AG04449 (cell line): ENCODE data around the gene GGCX.

Experiments used
- CTCF ChIA-PET: fragments of 350-600 bp; formaldehyde crosslinking; extraction: SDS; loops from one replicate; lab custom pipeline; 2021; ENCODE audit warnings: antibody characterized with exemption; lab: Yijun Ruan, JAX
- POLR2A ChIA-PET: fragments of 400-600, 350-600 bp; formaldehyde crosslinking; extraction: SDS; loops from one replicate; lab custom pipeline; 2020; ENCODE audit warnings: antibody characterized with exemption, inconsistent platforms; lab: Yijun Ruan, JAX
- DNase-seq: peaks from one replicate; pipeline ENCODE4 v3.0.0-alpha.2; 2010; ENCODE audit warnings: low read depth, low spot score
- H3K4me3 ChIP-seq: 2 replicates; pipeline ENCODE4 v1.5.1; 2011; ENCODE audit warnings: low read depth, mild to moderate bottlenecking, control low read depth, low read length
- CTCF ChIP-seq: IDR thresholded peaks from one replicate; pipeline ENCODE4 v1.5.1; 2011; ENCODE audit warnings: mild to moderate bottlenecking, moderate library complexity, low read length, control low read depth, inconsistent platforms; ENCODE audit not compliant: insufficient read depth; ENCODE audit errors: missing control alignments

The GGCX gene

GRCh38 chr2:85598594-85599340, 37.5 kb upstream of the GGCX start:
- ChIA-PET CTCF (no interaction called here), POLR2A (interaction anchor here (1.3 kb wide), 1 partner anchor 13 kb away, joined by 3 read pairs; no protein-coding TSS in a partner anchor)
- TF ChIP-seq CTCF: no peak
- H3K4me3 ChIP-seq: no peak overlapping the region
- no peak for DNase-seq

DNA sequence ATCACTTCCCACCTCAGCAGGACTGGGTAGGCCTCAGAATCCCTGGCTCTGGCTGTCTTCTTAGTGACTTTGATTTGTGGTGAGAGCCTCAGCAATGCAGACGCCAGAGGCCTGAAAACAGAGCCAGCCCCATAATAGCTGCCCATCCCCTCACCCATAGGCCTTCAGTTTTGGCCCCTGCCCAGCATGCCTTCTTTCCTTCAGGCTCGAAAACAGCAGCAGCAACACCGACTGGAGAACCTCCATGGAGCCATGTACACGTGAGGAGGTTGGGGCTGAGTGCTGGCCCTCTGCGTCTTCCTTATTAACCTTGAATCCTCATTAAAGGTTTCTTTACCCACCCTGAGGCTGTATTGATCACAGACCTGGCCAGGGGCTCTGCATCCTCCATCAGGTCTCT, 35.9 kb upstream of the GGCX start:
- H3K4me3 ChIP-seq: peak overlapping the region; percentile 100; the same call in 1 of the 2 replicates
- TF ChIP-seq CTCF: no peak
- CTCF ChIA-PET: interaction anchor here (1.1 to 2.4 kb wide), 2 partner anchors 8 to 34 kb away, joined by 3 to 11 read pairs; no protein-coding TSS in a partner anchor

GRCh38 chr2:85596486-85597143, 35.3 kb upstream of the GGCX start:
- POLR2A ChIA-PET: interaction anchor here (2.1 to 3.0 kb wide), 2 partner anchors 9 to 57 kb away, joined by 11 to 25 read pairs; partner anchors contain the start of gene MAT2A
- no peak for TF ChIP-seq CTCF
- CTCF ChIA-PET: interaction anchor here (1.0 to 2.7 kb wide), 5 partner anchors 9 to 175 kb away, joined by 3 to 11 read pairs (median 6); no protein-coding TSS in a partner anchor
- H3K4me3 ChIP-seq: peak overlapping the region; percentile 100
- DNase-seq: no peak

More for the DNA sequence above, 35.9 kb upstream of the GGCX start:
- no peak for DNase-seq
- POLR2A ChIA-PET: interaction anchor here (3.0 kb wide), 1 partner anchor 58 kb away, joined by 25 read pairs; the partner anchor contains the start of gene MAT2A

DNA sequence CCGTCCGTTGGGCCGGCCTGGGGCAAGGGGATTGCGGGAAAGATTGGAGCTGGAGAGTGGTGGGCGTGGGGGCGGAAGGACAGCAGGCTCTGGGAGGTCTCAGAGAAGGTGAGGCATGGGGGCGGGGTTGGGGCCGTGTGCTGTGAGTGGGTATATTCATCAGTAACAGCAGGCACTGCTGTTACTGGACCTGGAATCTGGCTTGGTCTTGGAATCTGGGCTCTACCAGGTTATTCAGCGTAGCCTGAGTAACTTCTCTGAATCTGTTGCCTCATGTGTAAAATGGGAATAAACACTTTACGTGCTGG, 34.7 kb upstream of the GGCX start:
- H3K4me3 ChIP-seq: peak overlapping the region; percentile 100
- TF ChIP-seq CTCF: no peak
- ChIA-PET CTCF (interaction anchor here (1.0 to 2.7 kb wide), 6 partner anchors 10 to 174 kb away, joined by 3 to 11 read pairs (median 6); no protein-coding TSS in a partner anchor), POLR2A (interaction anchor here (1.3 to 3.0 kb wide), 5 partner anchors 10 to 242 kb away, joined by 4 to 25 read pairs (median 5); partner anchors contain the start of genes ELMOD3, MAT2A, RETSAT and USP39)
- DNase-seq: no peak

- no peak for TF ChIP-seq CTCF
- ChIA-PET CTCF (interaction anchor here (0.6 to 2.7 kb wide), 11 partner anchors 8 to 240 kb away, joined by 3 to 11 read pairs (median 3); partner anchors contain the start of gene TMEM150A), POLR2A (interaction anchor here (0.6 to 3.0 kb wide), 9 partner anchors 10 to 241 kb away, joined by 3 to 25 read pairs (median 5); partner anchors contain the start of genes C2orf68, ELMOD3, MAT2A and RETSAT)
- DNase-seq: peak; percentile 97
- peak within 1 kb of the TSS; percentile 100 for H3K4me3 ChIP-seq
These were observed 34.2 kb upstream of the GGCX start, which contains the start of gene RNF181 for GRCh38 chr2:85595301-85596025. TSS of gene RNF181 (plus strand) at chr2:85595745. CDS start at chr2:85595764, 19 bp downstream.
